Measurements from ENCODE around the gene PIGQ.

Gene PIGQ

DNA sequence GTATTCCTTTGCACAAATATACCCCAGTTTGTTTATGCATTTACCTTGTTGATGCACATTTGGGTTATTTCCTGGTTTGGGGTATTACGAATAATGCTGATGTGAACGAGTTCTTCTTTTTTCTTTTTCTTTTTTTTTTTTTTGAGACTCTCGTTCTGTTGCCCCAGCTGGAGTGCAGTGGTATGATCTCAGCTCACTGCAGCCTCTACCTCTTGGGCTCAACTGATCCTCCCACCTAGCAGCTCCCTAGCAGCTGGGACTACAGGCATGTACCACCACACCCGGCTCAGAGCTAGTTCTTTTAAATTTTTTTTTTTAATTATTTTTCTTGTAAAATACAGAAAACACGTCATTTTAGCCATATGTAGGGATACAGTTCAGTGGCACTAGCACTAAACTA lies 34.2 kb downstream of the PIGQ start:
- Histone ChIP-seq H3K9me3 (ENCODE audit: control insufficient read depth in 2 of 2, low read length in 2 of 2) (no peaks in the 10 kb centered on the region), H3K27me3 (ENCODE audit: control insufficient read depth in 1 of 2, insufficient read depth in 2 of 2, low read length in 2 of 2) (no peaks in the 10 kb centered on the region), H3K27ac (ENCODE audit: low read length) (no peak overlapping the region), H3K36me3 (ENCODE audit: control insufficient read depth in 2 of 2, insufficient read depth in 2 of 2, low read length in 2 of 2) (peaks cover 6 to 11% of the 10 kb centered on the region in 2 donors), H3K4me1 (ENCODE audit: control insufficient read depth, insufficient read depth, low read length) (no peaks in the 10 kb centered on the region), H3K9ac (ENCODE audit: low read length in 2 of 2) (no peak overlapping the region), H3K4me3 (ENCODE audit: low read length in 2 of 2) (no peak overlapping the region)

DNA sequence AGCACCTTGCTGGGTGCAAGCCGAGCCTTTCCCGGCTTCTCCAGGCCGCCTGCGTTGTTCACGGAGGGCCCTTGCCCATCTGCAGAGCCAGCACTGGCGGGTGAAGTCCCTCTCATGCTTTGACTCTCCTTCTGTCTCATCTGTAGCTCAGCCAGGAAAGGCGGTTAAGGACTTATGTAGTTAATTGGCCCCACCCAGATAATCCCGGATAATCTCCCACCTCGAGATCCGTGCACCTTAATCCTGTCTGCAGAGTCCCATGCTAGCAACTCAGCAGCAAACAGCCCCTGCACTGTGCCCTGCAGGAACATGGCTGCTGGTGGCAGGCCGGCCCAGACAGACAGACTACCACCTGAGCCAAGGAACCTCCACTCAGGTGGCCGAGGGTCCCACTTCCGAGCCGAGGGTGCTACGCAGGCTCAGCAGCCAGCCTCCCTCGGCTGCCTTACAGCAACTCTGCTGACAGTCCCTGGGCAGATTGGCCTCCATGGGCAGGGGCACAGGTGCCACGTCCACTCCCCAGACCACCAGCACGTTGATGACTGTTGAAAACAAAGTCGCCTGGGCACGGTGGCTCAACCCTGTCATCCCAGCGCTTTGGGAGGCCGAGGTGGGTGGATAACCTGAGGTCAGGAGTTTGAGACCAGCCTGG lies 37.0 kb downstream of the PIGQ start:
- H3K27ac ChIP-seq (ENCODE audit: low read length) = no peak overlapping the region
- no peak overlapping the region for H3K9ac ChIP-seq (ENCODE audit: low read length in 2 of 2)
- H3K4me1 ChIP-seq (ENCODE audit: control insufficient read depth, insufficient read depth, low read length) = peaks cover 8% of the 10 kb centered on the region
- H3K27me3 ChIP-seq (ENCODE audit: control insufficient read depth in 1 of 2, insufficient read depth in 2 of 2, low read length in 2 of 2) = no peaks in the 10 kb centered on the region
- H3K9me3 ChIP-seq (ENCODE audit: control insufficient read depth in 2 of 2, low read length in 2 of 2) = no peaks in the 10 kb centered on the region
- peaks cover 0 to 4% of the 10 kb centered on the region in 2 donors for H3K36me3 ChIP-seq (ENCODE audit: control insufficient read depth in 2 of 2, insufficient read depth in 2 of 2, low read length in 2 of 2)
- no peak overlapping the region for H3K4me3 ChIP-seq (ENCODE audit: low read length in 2 of 2)

DNA sequence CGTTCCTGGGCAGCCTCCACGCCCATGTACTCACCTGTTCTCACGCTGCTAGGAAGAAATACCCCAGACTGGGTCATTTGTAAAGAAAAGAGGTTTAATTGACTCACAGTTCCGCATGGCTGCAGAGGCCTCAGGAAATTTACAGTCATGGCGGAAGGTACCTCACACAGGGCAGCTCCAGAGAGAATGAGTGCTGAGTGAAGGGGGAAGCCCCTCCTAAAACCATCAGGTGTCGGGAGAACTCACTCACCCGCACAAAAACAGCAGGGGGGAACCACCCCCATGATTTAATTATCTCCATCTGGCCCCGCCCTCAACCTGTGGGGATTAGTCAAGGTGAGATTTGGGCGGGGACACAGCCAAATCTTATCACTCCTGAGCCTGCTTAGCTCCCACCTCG lies 38.3 kb downstream of the PIGQ start:
- no peak overlapping the region for H3K9ac ChIP-seq (ENCODE audit: low read length in 2 of 2)
- H3K9me3 ChIP-seq (ENCODE audit: control insufficient read depth in 2 of 2, low read length in 2 of 2) = no peaks in the 10 kb centered on the region
- peaks cover 8% of the 10 kb centered on the region for H3K4me1 ChIP-seq (ENCODE audit: control insufficient read depth, insufficient read depth, low read length)
- H3K27ac ChIP-seq (ENCODE audit: low read length) = no peak overlapping the region
- peaks cover 0 to 4% of the 10 kb centered on the region in 2 donors for H3K36me3 ChIP-seq (ENCODE audit: control insufficient read depth in 2 of 2, insufficient read depth in 2 of 2, low read length in 2 of 2)
- no peak overlapping the region for H3K4me3 ChIP-seq (ENCODE audit: low read length in 2 of 2)
- no peaks in the 10 kb centered on the region for H3K27me3 ChIP-seq (ENCODE audit: control insufficient read depth in 1 of 2, insufficient read depth in 2 of 2, low read length in 2 of 2)

DNA sequence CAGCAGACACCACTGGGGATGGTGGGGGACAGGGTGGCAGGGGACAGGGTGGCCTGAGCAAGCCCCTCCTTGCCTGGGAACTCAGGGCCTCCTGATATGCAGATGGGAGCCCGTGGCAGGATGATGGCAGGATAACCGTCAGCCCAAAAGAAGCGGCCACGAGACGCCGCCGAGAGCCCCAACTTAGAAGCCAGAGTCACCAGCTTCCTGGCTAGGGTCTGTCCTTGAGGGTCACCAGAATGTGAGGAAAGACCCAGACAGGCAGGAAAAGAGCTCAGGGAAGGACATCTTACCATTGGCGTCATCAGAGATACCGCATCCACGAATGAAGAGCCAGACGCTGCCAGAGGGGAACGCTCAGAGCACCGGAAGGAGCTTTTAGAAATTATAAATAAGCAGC lies 39.5 kb downstream of the PIGQ start:
- no peak overlapping the region for H3K27ac ChIP-seq (ENCODE audit: low read length)
- H3K9ac ChIP-seq (ENCODE audit: low read length in 2 of 2) = no peak overlapping the region
- H3K27me3 ChIP-seq (ENCODE audit: control insufficient read depth in 1 of 2, insufficient read depth in 2 of 2, low read length in 2 of 2) = no peaks in the 10 kb centered on the region
- H3K36me3 ChIP-seq (ENCODE audit: control insufficient read depth in 2 of 2, insufficient read depth in 2 of 2, low read length in 2 of 2) = peaks cover 0 to 4% of the 10 kb centered on the region in 2 donors
- no peaks in the 10 kb centered on the region for H3K9me3 ChIP-seq (ENCODE audit: control insufficient read depth in 2 of 2, low read length in 2 of 2)
- peaks cover 8% of the 10 kb centered on the region for H3K4me1 ChIP-seq (ENCODE audit: control insufficient read depth, insufficient read depth, low read length)
- no peak overlapping the region for H3K4me3 ChIP-seq (ENCODE audit: low read length in 2 of 2)

DNA sequence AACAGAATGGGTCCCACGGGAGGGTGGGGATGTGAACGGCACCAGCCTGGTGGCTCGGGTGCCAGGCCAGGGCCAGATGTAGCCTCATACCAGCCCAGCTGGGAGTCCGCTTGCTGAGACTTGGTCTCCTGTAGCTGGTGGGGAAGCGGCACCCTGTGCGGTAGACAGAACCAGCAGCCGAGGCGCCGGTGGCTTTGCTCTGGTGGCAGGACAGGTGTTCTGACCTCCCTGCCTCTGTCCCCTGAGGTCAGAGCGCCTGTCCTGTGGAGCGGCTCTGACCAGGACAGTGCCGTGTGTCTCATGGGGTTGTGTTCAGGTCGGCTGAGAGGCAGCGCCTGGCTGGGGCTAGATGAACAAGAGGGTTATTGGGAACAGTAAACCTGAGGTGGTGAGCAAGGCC lies 40.2 kb downstream of the PIGQ start:
- no peaks in the 10 kb centered on the region for H3K9me3 ChIP-seq (ENCODE audit: control insufficient read depth in 2 of 2, low read length in 2 of 2)
- H3K36me3 ChIP-seq (ENCODE audit: control insufficient read depth in 2 of 2, insufficient read depth in 2 of 2, low read length in 2 of 2) = peaks cover 0 to 7% of the 10 kb centered on the region in 2 donors
- H3K4me3 ChIP-seq (ENCODE audit: low read length in 2 of 2) = no peak overlapping the region
- H3K27me3 ChIP-seq (ENCODE audit: control insufficient read depth in 1 of 2, insufficient read depth in 2 of 2, low read length in 2 of 2) = no peaks in the 10 kb centered on the region
- H3K9ac ChIP-seq (ENCODE audit: low read length in 2 of 2) = no peak overlapping the region
- H3K4me1 ChIP-seq (ENCODE audit: control insufficient read depth, insufficient read depth, low read length) = peaks cover 8% of the 10 kb centered on the region
- H3K27ac ChIP-seq (ENCODE audit: low read length) = no peak overlapping the region

DNA sequence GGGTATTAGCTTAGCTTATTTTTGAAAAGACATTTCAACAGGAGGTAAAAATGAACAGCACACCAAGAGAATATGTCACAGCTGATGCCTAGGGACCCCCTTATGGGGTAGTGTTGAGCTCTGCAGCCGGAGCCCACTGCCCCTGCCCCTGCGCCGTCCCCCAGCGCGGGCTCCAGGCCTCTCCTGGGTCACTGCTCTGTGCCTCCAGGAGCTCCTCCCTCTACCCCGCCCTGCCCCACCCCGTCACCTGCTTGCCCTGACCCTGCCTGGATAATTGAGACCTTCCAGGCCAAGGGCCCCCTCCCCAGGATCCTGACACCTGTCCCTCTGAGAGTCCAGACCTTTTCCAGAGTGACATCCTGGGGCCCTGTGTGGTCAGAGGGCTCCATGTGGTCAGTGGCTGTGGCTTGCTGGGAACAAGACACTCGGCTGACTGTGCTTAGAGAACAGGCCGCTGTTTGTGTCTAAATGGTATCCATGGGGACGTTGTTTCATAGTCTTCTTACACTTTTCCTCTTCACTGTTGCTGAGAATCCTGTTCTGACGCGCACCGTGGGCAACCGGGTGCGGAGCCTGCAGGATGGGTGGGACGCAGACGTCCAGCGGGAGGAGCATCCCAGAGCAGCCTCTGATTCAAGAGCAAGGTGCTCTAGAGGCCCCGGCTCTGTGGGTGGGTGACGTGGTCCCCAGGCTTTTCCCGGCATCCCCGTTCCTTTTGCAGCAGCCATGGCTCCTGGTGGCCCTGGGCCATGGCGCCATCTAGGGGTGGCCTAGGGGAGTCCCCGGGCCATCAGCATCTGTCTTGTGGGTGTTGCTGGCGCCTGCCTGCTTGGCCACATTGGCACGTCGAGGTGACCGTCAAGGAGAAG lies 41.0 kb downstream of the PIGQ start:
- H3K9ac ChIP-seq (ENCODE audit: low read length in 2 of 2) = no peak overlapping the region
- no peaks in the 10 kb centered on the region for H3K9me3 ChIP-seq (ENCODE audit: control insufficient read depth in 2 of 2, low read length in 2 of 2)
- peaks cover 8% of the 10 kb centered on the region for H3K4me1 ChIP-seq (ENCODE audit: control insufficient read depth, insufficient read depth, low read length)
- no peak overlapping the region for H3K4me3 ChIP-seq (ENCODE audit: low read length in 2 of 2)
- H3K27me3 ChIP-seq (ENCODE audit: control insufficient read depth in 1 of 2, insufficient read depth in 2 of 2, low read length in 2 of 2) = no peaks in the 10 kb centered on the region
- H3K36me3 ChIP-seq (ENCODE audit: control insufficient read depth in 2 of 2, insufficient read depth in 2 of 2, low read length in 2 of 2) = peaks cover 0 to 5% of the 10 kb centered on the region in 2 donors
- H3K27ac ChIP-seq (ENCODE audit: low read length) = no peak overlapping the region

DNA sequence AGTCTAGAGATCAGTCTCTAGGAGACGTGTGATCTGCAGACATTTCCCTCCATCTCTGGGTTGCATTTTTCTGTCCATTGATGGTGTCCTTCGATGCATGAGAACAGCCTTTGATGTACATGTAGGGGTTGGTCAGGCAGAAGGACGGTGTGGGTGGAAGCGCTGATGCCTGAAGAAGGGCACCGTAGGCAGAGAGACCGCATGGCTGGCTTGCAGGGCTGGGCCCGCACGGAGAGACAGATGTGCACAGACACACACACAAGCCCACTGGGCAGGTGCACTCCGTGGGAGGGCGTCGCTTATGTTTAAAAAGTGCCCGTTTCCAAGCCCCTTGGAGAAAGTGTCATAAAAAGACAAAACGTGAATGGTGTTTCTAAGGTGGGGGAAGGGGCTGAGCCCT lies 45.4 kb downstream of the PIGQ start:
- Histone ChIP-seq H3K9ac (ENCODE audit: low read length in 2 of 2) (no peak overlapping the region), H3K27ac (ENCODE audit: low read length) (no peak overlapping the region), H3K4me1 (ENCODE audit: control insufficient read depth, insufficient read depth, low read length) (peaks cover 8% of the 10 kb centered on the region), H3K4me3 (ENCODE audit: low read length in 2 of 2) (no peak overlapping the region), H3K9me3 (ENCODE audit: control insufficient read depth in 2 of 2, low read length in 2 of 2) (no peaks in the 10 kb centered on the region), H3K27me3 (ENCODE audit: control insufficient read depth in 1 of 2, insufficient read depth in 2 of 2, low read length in 2 of 2) (no peaks in the 10 kb centered on the region), H3K36me3 (ENCODE audit: control insufficient read depth in 2 of 2, insufficient read depth in 2 of 2, low read length in 2 of 2) (peaks cover 0 to 6% of the 10 kb centered on the region in 2 donors)

DNA sequence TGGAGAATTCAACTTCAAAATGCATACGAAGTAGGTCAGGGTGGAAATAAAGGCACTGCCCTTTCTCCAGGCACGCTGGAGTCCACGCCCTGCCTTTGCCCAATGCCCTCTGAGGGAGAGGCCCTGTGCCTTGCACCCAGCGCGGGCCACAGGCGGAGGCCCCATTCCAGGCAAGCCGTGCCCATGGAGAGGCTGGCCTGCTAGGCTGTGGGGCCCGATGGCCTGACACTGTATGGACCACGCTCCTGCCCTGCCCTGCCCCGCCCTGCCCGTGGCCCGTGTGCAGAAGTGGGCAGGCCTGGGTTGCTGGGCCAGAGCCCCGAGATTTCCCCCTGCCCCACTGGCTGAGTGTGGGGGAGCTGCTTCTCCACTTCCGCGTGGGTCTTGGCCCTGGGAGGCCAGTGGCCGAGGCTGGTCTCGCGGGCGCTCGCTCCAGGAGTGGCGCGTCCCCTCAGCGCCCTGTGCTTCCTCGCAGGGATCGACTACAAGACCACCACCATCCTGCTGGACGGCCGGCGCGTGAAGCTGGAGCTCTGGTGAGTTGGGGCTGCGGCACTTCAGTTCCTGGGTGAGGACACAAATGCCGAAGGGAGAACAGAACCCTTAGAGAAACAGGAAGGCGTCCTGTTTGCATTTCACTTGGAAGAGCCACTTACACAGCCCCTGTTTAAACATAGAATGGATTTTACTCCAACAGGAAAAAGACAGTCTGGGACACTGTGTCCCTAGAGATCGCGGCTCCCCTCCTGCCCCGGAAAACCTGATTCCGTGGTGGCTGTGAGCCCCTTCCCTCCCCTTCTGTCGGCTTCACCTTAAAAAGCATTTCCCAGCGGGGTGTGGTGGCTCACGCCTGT lies 47.2 kb downstream of the PIGQ start:
- H3K27ac ChIP-seq (ENCODE audit: low read length) = no peak overlapping the region
- peaks cover 0 to 6% of the 10 kb centered on the region in 2 donors for H3K36me3 ChIP-seq (ENCODE audit: control insufficient read depth in 2 of 2, insufficient read depth in 2 of 2, low read length in 2 of 2)
- no peaks in the 10 kb centered on the region for H3K27me3 ChIP-seq (ENCODE audit: control insufficient read depth in 1 of 2, insufficient read depth in 2 of 2, low read length in 2 of 2)
- H3K9ac ChIP-seq (ENCODE audit: low read length in 2 of 2) = no peak overlapping the region
- H3K4me3 ChIP-seq (ENCODE audit: low read length in 2 of 2) = no peak overlapping the region
- no peaks in the 10 kb centered on the region for H3K4me1 ChIP-seq (ENCODE audit: control insufficient read depth, insufficient read depth, low read length)
- H3K9me3 ChIP-seq (ENCODE audit: control insufficient read depth in 2 of 2, low read length in 2 of 2) = no peaks in the 10 kb centered on the region

DNA sequence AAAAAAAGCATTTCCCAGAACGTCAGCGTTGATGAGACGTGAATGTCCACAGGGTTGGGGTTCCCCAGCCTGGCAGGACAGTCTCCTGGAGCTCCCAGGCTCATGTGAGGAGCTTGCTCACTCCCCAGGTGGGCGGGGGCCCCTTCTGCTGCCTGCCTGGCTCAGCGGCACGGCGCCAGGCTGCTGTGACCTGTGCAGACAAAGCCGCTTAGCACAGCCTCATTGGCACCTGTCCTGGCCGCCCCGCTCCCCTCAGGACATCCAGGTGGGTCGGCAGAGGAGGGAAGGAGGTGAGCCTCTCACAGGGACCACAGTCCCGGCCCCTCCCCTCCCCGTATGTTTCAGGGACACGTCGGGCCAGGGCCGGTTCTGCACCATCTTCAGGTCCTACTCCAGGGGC lies 48.1 kb downstream of the PIGQ start:
- no peaks in the 10 kb centered on the region for H3K27me3 ChIP-seq (ENCODE audit: control insufficient read depth in 1 of 2, insufficient read depth in 2 of 2, low read length in 2 of 2)
- no peaks in the 10 kb centered on the region for H3K4me1 ChIP-seq (ENCODE audit: control insufficient read depth, insufficient read depth, low read length)
- H3K27ac ChIP-seq (ENCODE audit: low read length) = no peak overlapping the region
- no peaks in the 10 kb centered on the region for H3K9me3 ChIP-seq (ENCODE audit: control insufficient read depth in 2 of 2, low read length in 2 of 2)
- no peak overlapping the region for H3K9ac ChIP-seq (ENCODE audit: low read length in 2 of 2)
- H3K4me3 ChIP-seq (ENCODE audit: low read length in 2 of 2) = no peak overlapping the region
- peaks cover 0 to 6% of the 10 kb centered on the region in 2 donors for H3K36me3 ChIP-seq (ENCODE audit: control insufficient read depth in 2 of 2, insufficient read depth in 2 of 2, low read length in 2 of 2)

DNA sequence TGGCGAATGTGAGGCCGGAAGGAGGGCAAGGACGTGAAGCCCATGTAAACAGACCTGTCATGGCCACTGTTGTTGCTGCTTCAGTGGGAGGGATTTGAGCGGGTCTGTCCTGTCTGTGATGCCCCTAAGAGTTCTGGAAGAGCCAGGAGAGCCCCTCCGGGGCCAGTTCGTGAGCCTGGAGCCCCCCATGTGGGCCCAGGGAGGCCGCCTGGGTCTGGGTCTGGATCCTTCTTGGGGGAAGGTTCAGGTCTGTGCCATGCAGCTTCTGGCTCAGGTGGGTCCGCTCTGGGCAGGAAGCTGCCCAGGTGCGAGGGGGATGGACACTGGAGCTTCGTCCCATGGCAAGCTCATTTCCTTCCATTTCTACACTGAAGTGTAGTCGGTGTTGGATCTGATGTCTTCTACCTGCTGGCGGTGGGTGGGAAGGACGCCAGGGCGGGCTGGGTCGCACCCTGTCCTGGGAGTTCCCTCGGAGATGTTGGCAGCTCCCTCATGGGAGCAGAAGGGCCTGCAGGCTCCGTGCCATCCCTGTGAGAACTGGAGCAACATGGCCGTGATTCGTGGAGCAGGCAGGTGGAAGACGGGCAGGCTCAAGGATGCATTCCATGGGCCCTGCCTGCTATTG lies 49.8 kb downstream of the PIGQ start:
- Histone ChIP-seq H3K36me3 (ENCODE audit: control insufficient read depth in 2 of 2, insufficient read depth in 2 of 2, low read length in 2 of 2) (peaks cover 0 to 6% of the 10 kb centered on the region in 2 donors), H3K27me3 (ENCODE audit: control insufficient read depth in 1 of 2, insufficient read depth in 2 of 2, low read length in 2 of 2) (no peaks in the 10 kb centered on the region), H3K9me3 (ENCODE audit: control insufficient read depth in 2 of 2, low read length in 2 of 2) (no peaks in the 10 kb centered on the region), H3K27ac (ENCODE audit: low read length) (no peak overlapping the region), H3K4me3 (ENCODE audit: low read length in 2 of 2) (no peak overlapping the region), H3K9ac (ENCODE audit: low read length in 2 of 2) (no peak overlapping the region), H3K4me1 (ENCODE audit: control insufficient read depth, insufficient read depth, low read length) (no peaks in the 10 kb centered on the region)

Measured in stomach smooth muscle (tissue), 2 donors.